ENCODE results near the gene TCERG1L. TPM values are rescaled to one million over a fixed set of nuclear protein-coding genes. Genes with fewer than 3 reads are reported as not detected.

Gene TCERG1L
- total RNA-seq, 4 donors from 2014 or later = 0.12 TPM; not detected in 3

GRCh38 chr10:131068760-131069159 is 242.8 kb downstream of the TCERG1L start:
- no peak overlapping the region for H3K4me3 ChIP-seq
- ATAC-seq = no peak
- 38 to 51% methylated on average over 6 of the region's 6 CpGs for WGBS, 2 donors (ENCODE audit: low coverage in 1 of 2)
- H3K27ac ChIP-seq = no peak overlapping the region
- no peaks in the 10 kb centered on the region for H3K36me3 ChIP-seq
- no peaks in the 10 kb centered on the region for H3K9me3 ChIP-seq
- TF ChIP-seq EP300 (IDR thresholded peaks at IDR 0.05) = no peak
- no peak for TF ChIP-seq POLR2A (IDR thresholded peaks at IDR 0.05)
- no peak for TF ChIP-seq CTCF (IDR thresholded peaks at IDR 0.05)
- no peak for TF ChIP-seq POLR2AphosphoS5 (IDR thresholded peaks at IDR 0.05)
- peaks cover 29% of the 10 kb centered on the region for H3K27me3 ChIP-seq
- no peaks in the 10 kb centered on the region for H3K4me1 ChIP-seq

GRCh38 chr10:131068311-131068710 is 243.2 kb downstream of the TCERG1L start:
- Histone ChIP-seq H3K4me3 (no peak overlapping the region), H3K27ac (no peak overlapping the region), H3K9me3 (no peaks in the 10 kb centered on the region), H3K36me3 (no peaks in the 10 kb centered on the region), H3K27me3 (peaks cover 34% of the 10 kb centered on the region), H3K4me1 (no peaks in the 10 kb centered on the region)
- ATAC-seq = no peak
- no peak for TF ChIP-seq EP300 (IDR thresholded peaks at IDR 0.05)
- TF ChIP-seq POLR2A (IDR thresholded peaks at IDR 0.05) = no peak
- no peak for TF ChIP-seq CTCF (IDR thresholded peaks at IDR 0.05)
- TF ChIP-seq POLR2AphosphoS5 (IDR thresholded peaks at IDR 0.05) = no peak
- WGBS, 2 donors (ENCODE audit: low coverage in 1 of 2) = 90 to 91% methylated on average over 2 to 10 of the region's 16 CpGs

GRCh38 chr10:131067690-131068089 is 243.8 kb downstream of the TCERG1L start:
- WGBS, 2 donors (ENCODE audit: low coverage in 1 of 2) = 57 to 77% methylated on average over 1 to 2 of the region's 4 CpGs
- Histone ChIP-seq H3K27me3 (peaks cover 40% of the 10 kb centered on the region), H3K27ac (no peak overlapping the region), H3K4me3 (no peak overlapping the region), H3K36me3 (no peaks in the 10 kb centered on the region), H3K9me3 (no peaks in the 10 kb centered on the region), H3K4me1 (no peaks in the 10 kb centered on the region)
- TF ChIP-seq POLR2AphosphoS5 (IDR thresholded peaks at IDR 0.05) (no peak), POLR2A (IDR thresholded peaks at IDR 0.05) (no peak), CTCF (IDR thresholded peaks at IDR 0.05) (no peak), EP300 (IDR thresholded peaks at IDR 0.05) (no peak)
- ATAC-seq = no peak

GRCh38 chr10:131065673-131066305 is 245.7 kb downstream of the TCERG1L start:
- H3K27ac ChIP-seq = no peak overlapping the region
- no peaks in the 10 kb centered on the region for H3K36me3 ChIP-seq
- no peaks in the 10 kb centered on the region for H3K9me3 ChIP-seq
- peaks cover 55% of the 10 kb centered on the region for H3K27me3 ChIP-seq
- no peak for ATAC-seq
- WGBS, 2 donors (ENCODE audit: low coverage in 1 of 2) = 33 to 36% methylated on average over 2 to 3 of the region's 5 CpGs
- no peak for TF ChIP-seq POLR2AphosphoS5 (IDR thresholded peaks at IDR 0.05)
- TF ChIP-seq EP300 (IDR thresholded peaks at IDR 0.05) = no peak
- TF ChIP-seq CTCF (IDR thresholded peaks at IDR 0.05) = no peak
- TF ChIP-seq POLR2A (IDR thresholded peaks at IDR 0.05) = no peak
- no peak overlapping the region for H3K4me3 ChIP-seq
- no peaks in the 10 kb centered on the region for H3K4me1 ChIP-seq

GRCh38 chr10:131063311-131063710 is 248.2 kb downstream of the TCERG1L start:
- Histone ChIP-seq H3K27me3 (peaks cover 53% of the 10 kb centered on the region), H3K36me3 (no peaks in the 10 kb centered on the region), H3K4me1 (no peaks in the 10 kb centered on the region), H3K9me3 (peaks cover 0 to 11% (median 0%) of the 10 kb centered on the region in 3 donors), H3K27ac (no peak overlapping the region), H3K4me3 (no peak overlapping the region)
- ATAC-seq = no peak
- WGBS, 2 donors (ENCODE audit: low coverage in 1 of 2) = 80% methylated on average over 2 of the region's 2 CpGs; no CpG with 5 or more reads in 1 of the 2 donors
- TF ChIP-seq POLR2A (IDR thresholded peaks at IDR 0.05) (no peak), CTCF (IDR thresholded peaks at IDR 0.05) (no peak), POLR2AphosphoS5 (IDR thresholded peaks at IDR 0.05) (no peak)

All from gastroesophageal sphincter (tissue), 4 donors.